ENCODE results near the gene NXPH3. TPM values are rescaled to one million over a fixed set of nuclear protein-coding genes. Genes with fewer than 3 reads are reported as not detected.

NXPH3 gene
- polyA plus RNA-seq, 3 donors = 0.26 to 6.1 (median 1.5) TPM

Other genes with a start within 250 kb of the NXPH3 start
- gene ZNF652, start 213.6 kb upstream of the NXPH3 start, polyA plus RNA-seq = 10 to 100 TPM in 1 of 3 donors, 1 to 10 TPM in 2; 4.2 to 10.3 (median 4.6) TPM
- gene PHB1, start 161.0 kb upstream of the NXPH3 start, polyA plus RNA-seq = 100 to 1,000 TPM in 2 of 3 donors, 10 to 100 TPM in 1; 85.7 to 212 (median 133) TPM
- gene NGFR, start 80.6 kb upstream of the NXPH3 start, polyA plus RNA-seq = 10 to 100 TPM in 2 of 3 donors, 1 to 10 TPM in 1; 2.0 to 55.6 (median 36.7) TPM
- gene SPOP, start 102.2 kb downstream of the NXPH3 start, polyA plus RNA-seq = 10 to 100 TPM; 23.1 to 36.8 (median 23.4) TPM
- gene SLC35B1, start 132.1 kb downstream of the NXPH3 start, polyA plus RNA-seq = 10 to 100 TPM; 20.2 to 38.5 (median 21.7) TPM
- gene FAM117A, start 188.3 kb downstream of the NXPH3 start, polyA plus RNA-seq = 10 to 100 TPM in 1 of 3 donors, 1 to 10 TPM in 2; 5.6 to 10.7 (median 7.7) TPM
- gene KAT7, start 212.8 kb downstream of the NXPH3 start, polyA plus RNA-seq = 10 to 100 TPM in 1 of 3 donors, 1 to 10 TPM in 2; 7.2 to 10.3 (median 8.1) TPM

All from adipose tissue (tissue), 3 donors.